ENCODE results near the gene VPS11.

DNA sequence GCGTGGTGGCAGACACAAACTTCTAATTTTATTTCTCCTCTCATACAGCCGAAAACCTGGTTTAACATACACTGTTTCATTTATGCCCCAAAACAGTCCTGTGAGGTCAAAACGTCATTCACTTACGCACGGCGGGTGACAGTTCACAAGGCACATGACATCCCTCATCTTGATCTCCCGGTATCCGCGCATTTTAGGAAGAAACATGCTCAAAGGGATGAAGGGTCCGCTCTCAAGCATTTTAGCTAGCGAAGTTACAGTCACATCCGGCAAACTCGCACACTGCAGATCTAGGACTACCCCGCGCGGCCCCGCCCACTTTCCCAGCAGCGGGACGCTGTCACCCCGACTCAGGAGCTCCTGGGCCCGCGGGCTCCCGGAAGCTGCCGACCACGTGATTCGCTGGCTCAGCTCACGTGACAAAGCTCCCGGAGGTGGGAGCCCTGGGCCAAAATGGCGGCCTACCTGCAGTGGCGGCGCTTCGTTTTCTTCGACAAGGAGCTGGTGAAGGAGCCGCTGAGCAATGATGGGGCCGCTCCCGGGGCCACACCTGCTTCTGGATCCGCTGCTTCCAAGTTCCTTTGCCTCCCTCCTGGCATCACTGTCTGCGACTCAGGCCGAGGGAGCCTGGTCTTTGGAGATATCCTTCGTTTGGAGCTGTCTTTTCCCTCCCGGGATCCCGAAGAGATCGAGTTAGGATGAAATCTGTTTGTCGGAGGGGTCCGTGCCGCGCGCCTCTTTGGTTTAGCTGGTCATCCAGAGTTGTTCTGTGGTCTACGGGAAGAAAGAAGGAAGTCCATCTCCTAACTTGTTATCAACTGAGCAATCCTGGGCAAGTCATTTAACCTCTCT lies at the start of gene VPS11:
- TF ChIP-seq, protein P1, sequence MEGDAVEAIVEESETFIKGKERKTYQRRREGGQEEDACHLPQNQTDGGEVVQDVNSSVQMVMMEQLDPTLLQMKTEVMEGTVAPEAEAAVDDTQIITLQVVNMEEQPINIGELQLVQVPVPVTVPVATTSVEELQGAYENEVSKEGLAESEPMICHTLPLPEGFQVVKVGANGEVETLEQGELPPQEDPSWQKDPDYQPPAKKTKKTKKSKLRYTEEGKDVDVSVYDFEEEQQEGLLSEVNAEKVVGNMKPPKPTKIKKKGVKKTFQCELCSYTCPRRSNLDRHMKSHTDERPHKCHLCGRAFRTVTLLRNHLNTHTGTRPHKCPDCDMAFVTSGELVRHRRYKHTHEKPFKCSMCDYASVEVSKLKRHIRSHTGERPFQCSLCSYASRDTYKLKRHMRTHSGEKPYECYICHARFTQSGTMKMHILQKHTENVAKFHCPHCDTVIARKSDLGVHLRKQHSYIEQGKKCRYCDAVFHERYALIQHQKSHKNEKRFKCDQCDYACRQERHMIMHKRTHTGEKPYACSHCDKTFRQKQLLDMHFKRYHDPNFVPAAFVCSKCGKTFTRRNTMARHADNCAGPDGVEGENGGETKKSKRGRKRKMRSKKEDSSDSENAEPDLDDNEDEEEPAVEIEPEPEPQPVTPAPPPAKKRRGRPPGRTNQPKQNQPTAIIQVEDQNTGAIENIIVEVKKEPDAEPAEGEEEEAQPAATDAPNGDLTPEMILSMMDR (IDR thresholded peaks at IDR 0.05; ENCODE audit: poor library complexity, severe bottlenecking): no peak
- TF ChIP-seq EZH2 (IDR thresholded peaks at IDR 0.05; ENCODE audit: borderline replicate concordance, insufficient read depth, low read length, poor library complexity, severe bottlenecking): no peak
- peak; percentile 75 for TF ChIP-seq EP300 (conservative IDR thresholded peaks at IDR 0.05; ENCODE audit: poor library complexity, severe bottlenecking)
- TF ChIP-seq, protein P2, sequence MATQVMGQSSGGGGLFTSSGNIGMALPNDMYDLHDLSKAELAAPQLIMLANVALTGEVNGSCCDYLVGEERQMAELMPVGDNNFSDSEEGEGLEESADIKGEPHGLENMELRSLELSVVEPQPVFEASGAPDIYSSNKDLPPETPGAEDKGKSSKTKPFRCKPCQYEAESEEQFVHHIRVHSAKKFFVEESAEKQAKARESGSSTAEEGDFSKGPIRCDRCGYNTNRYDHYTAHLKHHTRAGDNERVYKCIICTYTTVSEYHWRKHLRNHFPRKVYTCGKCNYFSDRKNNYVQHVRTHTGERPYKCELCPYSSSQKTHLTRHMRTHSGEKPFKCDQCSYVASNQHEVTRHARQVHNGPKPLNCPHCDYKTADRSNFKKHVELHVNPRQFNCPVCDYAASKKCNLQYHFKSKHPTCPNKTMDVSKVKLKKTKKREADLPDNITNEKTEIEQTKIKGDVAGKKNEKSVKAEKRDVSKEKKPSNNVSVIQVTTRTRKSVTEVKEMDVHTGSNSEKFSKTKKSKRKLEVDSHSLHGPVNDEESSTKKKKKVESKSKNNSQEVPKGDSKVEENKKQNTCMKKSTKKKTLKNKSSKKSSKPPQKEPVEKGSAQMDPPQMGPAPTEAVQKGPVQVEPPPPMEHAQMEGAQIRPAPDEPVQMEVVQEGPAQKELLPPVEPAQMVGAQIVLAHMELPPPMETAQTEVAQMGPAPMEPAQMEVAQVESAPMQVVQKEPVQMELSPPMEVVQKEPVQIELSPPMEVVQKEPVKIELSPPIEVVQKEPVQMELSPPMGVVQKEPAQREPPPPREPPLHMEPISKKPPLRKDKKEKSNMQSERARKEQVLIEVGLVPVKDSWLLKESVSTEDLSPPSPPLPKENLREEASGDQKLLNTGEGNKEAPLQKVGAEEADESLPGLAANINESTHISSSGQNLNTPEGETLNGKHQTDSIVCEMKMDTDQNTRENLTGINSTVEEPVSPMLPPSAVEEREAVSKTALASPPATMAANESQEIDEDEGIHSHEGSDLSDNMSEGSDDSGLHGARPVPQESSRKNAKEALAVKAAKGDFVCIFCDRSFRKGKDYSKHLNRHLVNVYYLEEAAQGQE (IDR thresholded peaks at IDR 0.05; ENCODE audit: borderline replicate concordance): peak; percentile 85
- TF ChIP-seq TAF1 (IDR thresholded peaks at IDR 0.05; ENCODE audit: low read depth): peak; percentile 88
- TF ChIP-seq POLR2AphosphoS5 (IDR thresholded peaks at IDR 0.05): peak; percentile 89
- TF ChIP-seq SMC3 (conservative IDR thresholded peaks at IDR 0.05; ENCODE audit: poor library complexity): peak; percentile 47
- peak; percentile 45 for TF ChIP-seq RAD21 (conservative IDR thresholded peaks at IDR 0.05)

Measured in neural cell (in vitro differentiated cells).